Neural cell (in vitro differentiated cells): ENCODE results near the gene FGG.

ENCODE experiments used
- EP300 ChIP-seq: fragments of 450-650 bp; conservative IDR thresholded peaks from 2 replicates; pipeline ENCODE4 v1.6.1; 2014; ENCODE audit warnings: antibody characterized with exemption, mild to moderate bottlenecking, moderate library complexity; ENCODE audit not compliant: poor library complexity, severe bottlenecking
- EZH2 ChIP-seq: fragments of 200-600, 300-800 bp; shearing (Covaris generic), sonication (generic); IDR thresholded peaks from 2 replicates; pipeline ENCODE4 v1.6.1; 2014; ENCODE audit warnings: antibody characterized with exemption, low read length, borderline replicate concordance, mild to moderate bottlenecking; ENCODE audit not compliant: insufficient read depth, poor library complexity, severe bottlenecking
- POLR2AphosphoS5 ChIP-seq: IDR thresholded peaks from 2 replicates; pipeline ENCODE4 v1.6.1; 2012
- RAD21 ChIP-seq: fragments of 450-650 bp; conservative IDR thresholded peaks from 2 replicates; pipeline ENCODE4 v1.6.1; 2014; ENCODE audit warnings: antibody characterized with exemption, mild to moderate bottlenecking, moderate library complexity
- TF ChIP-seq, protein P1 (sequence below): fragments of 450-650 bp; IDR thresholded peaks from 2 replicates; pipeline ENCODE4 v1.5.1; 2014; ENCODE audit warnings: antibody characterized with exemption, mild to moderate bottlenecking, moderate library complexity; ENCODE audit not compliant: poor library complexity, severe bottlenecking

DNA sequence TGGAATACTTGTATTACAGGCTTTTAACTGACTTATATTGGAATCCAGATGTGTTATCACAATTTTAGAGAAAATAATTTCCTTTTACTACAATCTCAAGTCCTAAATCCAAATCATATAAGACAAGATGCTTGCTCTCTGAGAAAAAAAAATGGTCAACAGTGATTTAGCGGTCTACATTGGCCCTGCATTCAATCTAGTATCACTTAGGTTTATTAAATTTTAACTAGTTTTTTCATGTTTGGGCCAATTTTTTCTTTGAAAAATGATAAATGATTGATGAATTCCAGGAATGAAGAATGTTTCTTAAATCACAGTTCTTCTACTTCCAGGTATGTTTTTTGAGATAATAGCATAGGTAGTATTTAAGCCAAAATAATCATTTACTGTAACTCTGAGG is 2.8 kb upstream of the FGG start:
- TF ChIP-seq, protein P1, sequence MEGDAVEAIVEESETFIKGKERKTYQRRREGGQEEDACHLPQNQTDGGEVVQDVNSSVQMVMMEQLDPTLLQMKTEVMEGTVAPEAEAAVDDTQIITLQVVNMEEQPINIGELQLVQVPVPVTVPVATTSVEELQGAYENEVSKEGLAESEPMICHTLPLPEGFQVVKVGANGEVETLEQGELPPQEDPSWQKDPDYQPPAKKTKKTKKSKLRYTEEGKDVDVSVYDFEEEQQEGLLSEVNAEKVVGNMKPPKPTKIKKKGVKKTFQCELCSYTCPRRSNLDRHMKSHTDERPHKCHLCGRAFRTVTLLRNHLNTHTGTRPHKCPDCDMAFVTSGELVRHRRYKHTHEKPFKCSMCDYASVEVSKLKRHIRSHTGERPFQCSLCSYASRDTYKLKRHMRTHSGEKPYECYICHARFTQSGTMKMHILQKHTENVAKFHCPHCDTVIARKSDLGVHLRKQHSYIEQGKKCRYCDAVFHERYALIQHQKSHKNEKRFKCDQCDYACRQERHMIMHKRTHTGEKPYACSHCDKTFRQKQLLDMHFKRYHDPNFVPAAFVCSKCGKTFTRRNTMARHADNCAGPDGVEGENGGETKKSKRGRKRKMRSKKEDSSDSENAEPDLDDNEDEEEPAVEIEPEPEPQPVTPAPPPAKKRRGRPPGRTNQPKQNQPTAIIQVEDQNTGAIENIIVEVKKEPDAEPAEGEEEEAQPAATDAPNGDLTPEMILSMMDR: no peak
- TF ChIP-seq EZH2 (no peak), POLR2AphosphoS5 (no peak), RAD21 (no peak), EP300 (no peak)
